GM18868 (cell line): ENCODE data around the gene DHRS7C.

Experiments
- ATAC-seq: cut with Tn5 transposase; IDR thresholded peaks from one replicate; pipeline ENCODE4 v1.9.1; 2021; ENCODE audit warnings: mild to moderate bottlenecking, moderate library complexity; ENCODE audit not compliant: unreplicated experiment

DHRS7C gene

GRCh38 chr17:9790889-9791876, at the start of gene DHRS7C:
TSS of gene DHRS7C (minus strand) at chr17:9791592. CDS start at chr17:9791284, 308 bp downstream.
- ATAC-seq = no peak

GRCh38 chr17:9839433-9839832, 48.0 kb upstream of the DHRS7C start:
- ATAC-seq = no peak

GRCh38 chr17:9837551-9838471, 46.4 kb upstream of the DHRS7C start:
- no peak for ATAC-seq

GRCh38 chr17:9833922-9834321, 42.5 kb upstream of the DHRS7C start:
- ATAC-seq = no peak

GRCh38 chr17:9830711-9831110, 39.3 kb upstream of the DHRS7C start:
- ATAC-seq = no peak

GRCh38 chr17:9829343-9829742, 38.0 kb upstream of the DHRS7C start:
- ATAC-seq = no peak

- no peak for ATAC-seq
Measured at GRCh38 chr17:9828296-9829295, 37.2 kb upstream of the DHRS7C start.

- ATAC-seq = no peak
Measured at GRCh38 chr17:9825641-9826150, 34.3 kb upstream of the DHRS7C start, which contains the start of gene GLP2R. TSS of gene GLP2R (plus strand) at chr17:9825924. CDS start at chr17:9826064, 140 bp downstream.

- ATAC-seq = no peak
Measured at GRCh38 chr17:9824797-9825338, 33.5 kb upstream of the DHRS7C start.

- no peak for ATAC-seq
Measured at GRCh38 chr17:9824094-9824493, 32.7 kb upstream of the DHRS7C start.

GRCh38 chr17:9821921-9822320, 30.5 kb upstream of the DHRS7C start, which contains the start of gene GSG1L2:
TSS of gene GSG1L2 (minus strand) at chr17:9822079. CDS start at chr17:9822071, 8 bp downstream.
- no peak for ATAC-seq

GRCh38 chr17:9820448-9820847, 29.1 kb upstream of the DHRS7C start:
- ATAC-seq = no peak

GRCh38 chr17:9818760-9819159, 27.4 kb upstream of the DHRS7C start:
- no peak for ATAC-seq

GRCh38 chr17:9817086-9817485, 25.7 kb upstream of the DHRS7C start:
- ATAC-seq = no peak

GRCh38 chr17:9816472-9816871, 25.1 kb upstream of the DHRS7C start:
- no peak for ATAC-seq

GRCh38 chr17:9814337-9814945, 23.0 kb upstream of the DHRS7C start:
- no peak for ATAC-seq

GRCh38 chr17:9813166-9813565, 21.8 kb upstream of the DHRS7C start:
- no peak for ATAC-seq

- ATAC-seq = no peak
Measured at GRCh38 chr17:9811537-9811936, 20.1 kb upstream of the DHRS7C start.

GRCh38 chr17:9811086-9811485, 19.7 kb upstream of the DHRS7C start:
- no peak for ATAC-seq
